ENCODE data around the gene MCC.

GRCh38 chr5:113164021-113164420 is 324.2 kb downstream of the MCC start:
- no peak for TF ChIP-seq CTCF (IDR thresholded peaks at IDR 0.05)
- TF ChIP-seq POLR2A (IDR thresholded peaks at IDR 0.05) = no peak
- TF ChIP-seq POLR2AphosphoS5 (IDR thresholded peaks at IDR 0.05) = no peak

Measured in upper lobe of left lung (tissue), 4 donors.